ENCODE results near the gene CTPS2. TPM values are rescaled to one million over a fixed set of nuclear protein-coding genes. Genes with fewer than 3 reads are reported as not detected.
"Not testable (repeated sequence)": the region's sequence is repeated elsewhere in the genome, so short reads cannot be mapped to it uniquely, and the experiment has no call there.

CTPS2 gene
- total and polyA plus RNA-seq, 8 donors: 2.3 to 34.3 (median 10.3) TPM

- peaks cover 0 to 3% (median 2%) of the 10 kb centered on the region in 4 donors for H3K36me3 ChIP-seq
- H3K27me3 ChIP-seq: no peaks in the 10 kb centered on the region
- DNase-seq: no peak
- H3K4me3 ChIP-seq: no peak overlapping the region
- WGBS, 5 donors: 89 to 93% (median 90%) methylated on average over 1 of the region's 1 CpG
- no peak overlapping the region for H3K27ac ChIP-seq
- TF ChIP-seq POLR2AphosphoS5 (IDR thresholded peaks at IDR 0.05): no peak
- no peak for TF ChIP-seq EP300 (IDR thresholded peaks at IDR 0.05)
- no peak for TF ChIP-seq POLR2A (IDR thresholded peaks at IDR 0.05)
- TF ChIP-seq CTCF (IDR thresholded peaks at IDR 0.05): no peak
- no peaks in the 10 kb centered on the region for H3K9me3 ChIP-seq
- intact Hi-C loops (cut with DNase I; ENCODE audit: low total_unique reads): no loop called here
- H3K4me1 ChIP-seq: peaks cover 0 to 24% (median 3%) of the 10 kb centered on the region in 4 donors
Observed at GRCh38 chrX:16730450-16730849, 18.0 kb upstream of the CTPS2 start.

DNA sequence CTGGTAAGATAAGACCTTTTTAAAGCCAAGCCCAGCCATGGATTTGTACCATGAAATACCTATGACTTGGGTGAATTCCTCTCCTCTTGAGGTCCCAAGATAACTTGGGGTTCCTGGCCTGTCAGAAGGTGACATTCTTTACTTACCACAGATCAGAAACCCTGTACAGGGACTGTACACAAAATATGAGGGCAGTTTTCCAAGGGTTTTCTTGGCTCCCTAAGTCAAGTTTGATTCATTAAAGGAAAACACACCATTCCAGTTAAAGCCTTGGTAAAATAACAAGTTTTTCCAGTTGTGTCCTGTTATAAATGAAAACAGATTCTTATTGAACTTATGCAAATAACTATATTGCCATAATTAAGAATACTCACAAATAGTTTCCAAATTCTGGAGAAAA, 15.2 kb upstream of the CTPS2 start:
- intact Hi-C loops (cut with DNase I; ENCODE audit: low total_unique reads): no loop called here
- Histone ChIP-seq H3K4me3 (no peak overlapping the region), H3K9me3 (no peaks in the 10 kb centered on the region), H3K27ac (peak overlapping the region in 1 of 5 donors; percentile 35), H3K36me3 (peaks cover 0 to 10% (median 0%) of the 10 kb centered on the region in 4 donors), H3K27me3 (no peaks in the 10 kb centered on the region), H3K4me1 (peaks cover 0 to 40% (median 16%) of the 10 kb centered on the region in 4 donors)
- DNase-seq: no peak
- no peak for TF ChIP-seq EP300 (IDR thresholded peaks at IDR 0.05)
- no peak for TF ChIP-seq POLR2A (IDR thresholded peaks at IDR 0.05)
- TF ChIP-seq POLR2AphosphoS5 (IDR thresholded peaks at IDR 0.05): no peak
- TF ChIP-seq CTCF (IDR thresholded peaks at IDR 0.05): no peak

- H3K27me3 ChIP-seq; H3K9me3 ChIP-seq; H3K4me3 ChIP-seq; intact Hi-C loops (cut with DNase I; ENCODE audit: low total_unique reads); DNase-seq: not testable (repeated sequence)
- Histone ChIP-seq H3K4me1 (peaks cover 0 to 51% (median 26%) of the 10 kb centered on the region in 4 donors), H3K36me3 (peaks cover 0 to 10% (median 0%) of the 10 kb centered on the region in 4 donors), H3K27ac (peak overlapping the region in 2 of 5 donors; percentile 2 to 35)
- 42 to 68% (median 58%) methylated on average over 5 of the region's 5 CpGs for WGBS, 5 donors
Observed at GRCh38 chrX:16726347-16726988, 14.0 kb upstream of the CTPS2 start.

DNA sequence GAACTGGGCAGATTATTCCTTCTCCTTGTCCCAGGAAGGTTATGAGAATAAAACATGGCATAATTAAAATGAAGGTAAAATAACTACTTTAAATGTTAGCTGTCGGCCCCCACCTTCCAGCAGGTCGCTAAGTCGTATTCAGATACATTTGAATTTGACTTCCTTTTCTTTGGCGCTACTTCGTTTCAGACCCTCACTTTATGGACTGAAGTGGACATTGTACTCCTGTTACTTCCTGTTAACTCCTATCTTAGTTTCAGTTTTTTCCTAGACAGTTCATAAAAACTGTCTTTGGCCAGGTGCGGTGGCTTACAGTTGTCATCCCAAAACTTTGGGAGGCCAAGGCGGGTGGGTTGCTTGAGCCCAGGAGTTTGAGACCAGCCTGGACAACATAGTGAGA, 12.6 kb upstream of the CTPS2 start:
- peaks cover 0 to 10% (median 0%) of the 10 kb centered on the region in 4 donors for H3K36me3 ChIP-seq
- no peaks in the 10 kb centered on the region for H3K27me3 ChIP-seq
- TF ChIP-seq CTCF (IDR thresholded peaks at IDR 0.05): no peak
- TF ChIP-seq EP300 (IDR thresholded peaks at IDR 0.05): no peak
- TF ChIP-seq POLR2AphosphoS5 (IDR thresholded peaks at IDR 0.05): no peak
- TF ChIP-seq POLR2A (IDR thresholded peaks at IDR 0.05): no peak
- H3K4me3 ChIP-seq: no peak overlapping the region
- peak overlapping the region in 1 of 5 donors; percentile 9 for H3K27ac ChIP-seq
- H3K4me1 ChIP-seq: peaks cover 0 to 60% (median 36%) of the 10 kb centered on the region in 4 donors
- intact Hi-C loops (cut with DNase I; ENCODE audit: low total_unique reads): no loop called here
- no peak for DNase-seq
- no peaks in the 10 kb centered on the region for H3K9me3 ChIP-seq
- WGBS, 5 donors: 77 to 91% (median 90%) methylated on average over 7 of the region's 7 CpGs

- no peaks in the 10 kb centered on the region for H3K27me3 ChIP-seq
- intact Hi-C loops (cut with DNase I; ENCODE audit: low total_unique reads): no loop called here
- WGBS, 5 donors: 56 to 80% (median 73%) methylated on average over 4 of the region's 4 CpGs
- H3K4me1 ChIP-seq: peaks cover 0 to 59% (median 40%) of the 10 kb centered on the region in 4 donors
- no peaks in the 10 kb centered on the region for H3K9me3 ChIP-seq
- TF ChIP-seq EP300 (IDR thresholded peaks at IDR 0.05) (no peak), CTCF (IDR thresholded peaks at IDR 0.05) (no peak), POLR2A (IDR thresholded peaks at IDR 0.05) (no peak), POLR2AphosphoS5 (IDR thresholded peaks at IDR 0.05) (no peak)
- H3K36me3 ChIP-seq: peaks cover 0 to 10% (median 0%) of the 10 kb centered on the region in 4 donors
- H3K4me3 ChIP-seq: no peak overlapping the region
- peak overlapping the region in 3 of 5 donors; percentile 15 to 41 (median 39) for H3K27ac ChIP-seq
- DNase-seq: no peak
Observed at GRCh38 chrX:16722481-16722880, 10.0 kb upstream of the CTPS2 start.

All from stomach (tissue), 9 donors.